K562 (cell line): Measurements from ENCODE around the gene USP24. TPM values are rescaled to one million over a fixed set of nuclear protein-coding genes. Genes with fewer than 3 reads are reported as not detected.

Experiments
- ARID3A ChIP-seq: IDR thresholded peaks from 2 replicates; pipeline ENCODE4 v1.6.1; 2012; ENCODE audit warnings: low read depth, low read length, improper control_type of control experiment, borderline replicate concordance
- C11orf30 ChIP-seq: fragments of 450-650 bp; IDR thresholded peaks from 2 replicates; pipeline ENCODE4 v1.6.1; 2016; ENCODE audit warnings: low read depth, mild to moderate bottlenecking
- CBX8 ChIP-seq: fragments of 200-600 bp; sonication (generic); IDR thresholded peaks from 2 replicates; pipeline ENCODE4 v1.6.1; 2012; ENCODE audit warnings: borderline replicate concordance, mixed run types, low read depth, mild to moderate bottlenecking, moderate library complexity, mixed read lengths, low read length, control low read depth, inconsistent platforms; ENCODE audit not compliant: poor library complexity, severe bottlenecking; ENCODE audit errors: extremely low read depth
- EP300 ChIP-seq: IDR thresholded peaks from 2 replicates; pipeline ENCODE4 v1.6.1; 2012; ENCODE audit warnings: low read length, improper control_type of control experiment
- ETV1 ChIP-seq: fragments of 450-650 bp; conservative IDR thresholded peaks from 2 replicates; pipeline ENCODE4 v1.6.1; 2016; ENCODE audit warnings: missing genetic modification characterization, control low read depth, low read depth, missing compliant biosample characterization
- GTF3C2 ChIP-seq: IDR thresholded peaks from 3 replicates; pipeline ENCODE4 v1.6.1; 2011; ENCODE audit warnings: borderline replicate concordance, mild to moderate bottlenecking, moderate library complexity; ENCODE audit not compliant: insufficient read length; ENCODE audit errors: extremely low read depth
- PRDM10 ChIP-seq: fragments of 450-650 bp; IDR thresholded peaks from 2 replicates; pipeline ENCODE4 v1.6.1; 2018; ENCODE audit not compliant: partially characterized antibody
- RREB1 ChIP-seq: fragments of 250-450 bp; sonication (Bioruptor Pico); IDR thresholded peaks from 2 replicates; pipeline ENCODE4 v1.4.0; 2020
- USF2 ChIP-seq: sonication (generic); formaldehyde crosslinking; IDR thresholded peaks from 2 replicates; pipeline ENCODE4 v1.5.0; 2020; ENCODE audit warnings: missing genetic modification reagents
- polyA plus RNA-seq, 8 experiments: library from polyadenylated mRNA; depleted of rRNA in 4 of 8; stranded (reverse) in 5 of 8; unstranded in 3 of 8; fragments of >200 nt; fragmentation: Nextera tagmentation in 2 of 8; fragmentation: Illumina TruSeq in 1 of 8; extraction: Ambion mirVana in 2 of 8; extraction: Trizol in 1 of 8; gene quantifications; 2 replicates each; pipeline versions ENCODE4 v1.2.1 to v1.2.3, GENCODE V29; 2011 to 2014; ENCODE audit warnings: inconsistent platforms in 1 of 8, missing spikeins in 1 of 8
- total RNA-seq, 7 experiments: library from RNA; depleted of rRNA in 6 of 7; stranded (reverse); fragments of >200 nt in 6 of 7; fragmentation: Illumina TruSeq in 2 of 7; extraction: Trizol in 2 of 7; gene quantifications; 2 replicates each; pipeline versions ENCODE4 v1.2.1 to v1.2.3, GENCODE V29; 2011 to 2021; ENCODE audit warnings: low replicate concordance in 1 of 7

The USP24 gene
- total and polyA plus RNA-seq, 9 of the 15 experiments (the other 6 are each of a cell fraction or from before 2014, with no cell fraction given): 7.7 to 62.6 (median 36.8) TPM

GRCh38 chr1:55215194-55216021, at the start of gene USP24 (continued):
- peak; percentile 32 for TF ChIP-seq PRDM10
- TF ChIP-seq RREB1 (CRISPR knock-in tag): 0 out of 2 replicates have a peak, but pooled peaks have one; percentile 58
- TF ChIP-seq USF2 (CRISPR knock-in tag): no peak
- TF ChIP-seq GTF3C2: no peak
- no peak for TF ChIP-seq ARID3A
- no peak for TF ChIP-seq C11orf30
- TF ChIP-seq CBX8: no peak
- peak; percentile 53 for TF ChIP-seq ETV1
- TF ChIP-seq EP300: 0 out of 2 replicates have a peak, but pooled peaks have one; percentile 16
